ENCODE data around the gene LRMDA. TPM values are rescaled to one million over a fixed set of nuclear protein-coding genes. Genes with fewer than 3 reads are reported as not detected.

The LRMDA gene
- total RNA-seq, 2 donors from 2014 or later = 9.6 to 12.6 TPM

DNA sequence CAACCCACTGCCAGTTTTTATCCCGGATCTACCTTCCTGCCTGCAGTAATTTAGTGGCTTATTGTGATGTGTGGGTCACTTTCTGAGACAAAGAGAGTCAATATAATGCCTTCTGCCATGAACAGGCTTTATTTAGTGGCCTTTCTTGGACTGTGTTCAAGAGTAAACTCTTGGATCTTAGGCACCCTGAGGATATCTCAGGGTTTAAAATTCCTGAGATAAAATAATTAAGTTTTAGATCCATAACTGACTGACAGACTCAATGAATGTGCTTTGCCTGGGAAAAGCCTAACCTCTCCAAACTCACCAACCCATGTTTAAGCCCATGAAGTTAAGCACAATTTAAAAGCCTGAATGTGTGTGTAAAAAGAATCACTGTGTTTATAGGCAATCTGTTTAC, 564.3 kb downstream of the LRMDA start:
- WGBS = 45% methylated on average over 1 of the region's 1 CpG
- no peak overlapping the region for H3K4me3 ChIP-seq
- no peaks in the 10 kb centered on the region for H3K4me1 ChIP-seq (replicated peaks)
- H3K36me3 ChIP-seq = no peaks in the 10 kb centered on the region
- H3K27ac ChIP-seq = no peak overlapping the region
- DNase-seq (ENCODE audit: low spot score) = no peak
- TF ChIP-seq POLR2A (IDR thresholded peaks at IDR 0.05) = no peak
- TF ChIP-seq POLR2AphosphoS5 (IDR thresholded peaks at IDR 0.05) = no peak
- no peak for TF ChIP-seq CTCF (IDR thresholded peaks at IDR 0.05)
- intact Hi-C loops (cut with DNase I) = no loop called here
- no peaks in the 10 kb centered on the region for H3K27me3 ChIP-seq (replicated peaks; ENCODE audit: insufficient read depth)
- H3K9me3 ChIP-seq = no peaks in the 10 kb centered on the region

DNA sequence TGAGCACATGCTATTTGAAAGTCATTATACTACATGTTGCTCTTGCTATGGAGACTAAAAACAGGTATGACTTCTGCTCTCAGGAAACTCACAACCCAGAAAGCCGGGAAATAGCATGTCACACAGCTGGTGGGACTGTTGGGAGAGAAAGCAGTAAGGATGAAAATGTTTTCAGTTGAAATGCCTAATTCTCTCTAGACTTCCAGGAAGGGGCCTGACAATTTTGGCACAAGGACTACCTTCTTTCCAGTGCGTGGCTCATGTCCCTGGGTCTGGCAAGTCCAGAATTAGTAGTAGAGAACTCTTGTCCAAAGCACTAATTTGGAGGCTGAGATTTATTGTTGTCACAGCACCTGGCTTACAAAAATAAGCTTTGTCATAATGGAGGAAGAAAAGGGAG, 567.6 kb downstream of the LRMDA start:
- TF ChIP-seq POLR2A (IDR thresholded peaks at IDR 0.05) (no peak), POLR2AphosphoS5 (IDR thresholded peaks at IDR 0.05) (no peak), CTCF (IDR thresholded peaks at IDR 0.05) (no peak)
- no peak overlapping the region for H3K4me3 ChIP-seq
- no peak for DNase-seq (ENCODE audit: low spot score)
- H3K27me3 ChIP-seq (replicated peaks; ENCODE audit: insufficient read depth) = no peaks in the 10 kb centered on the region
- intact Hi-C loops (cut with DNase I) = no loop called here
- no peak overlapping the region for H3K27ac ChIP-seq
- H3K4me1 ChIP-seq (replicated peaks) = no peaks in the 10 kb centered on the region
- 80% methylated on average over 2 of the region's 2 CpGs for WGBS
- H3K9me3 ChIP-seq = no peaks in the 10 kb centered on the region
- no peaks in the 10 kb centered on the region for H3K36me3 ChIP-seq

GRCh38 chr10:75999515-76000209, 568.2 kb downstream of the LRMDA start:
- TF ChIP-seq POLR2AphosphoS5 (IDR thresholded peaks at IDR 0.05) (no peak), POLR2A (IDR thresholded peaks at IDR 0.05) (no peak), CTCF (IDR thresholded peaks at IDR 0.05) (no peak)
- Histone ChIP-seq H3K9me3 (no peaks in the 10 kb centered on the region), H3K4me3 (no peak overlapping the region), H3K4me1 (replicated peaks) (no peaks in the 10 kb centered on the region), H3K27me3 (replicated peaks; ENCODE audit: insufficient read depth) (no peaks in the 10 kb centered on the region), H3K36me3 (no peaks in the 10 kb centered on the region), H3K27ac (no peak overlapping the region)
- DNase-seq (ENCODE audit: low spot score) = no peak
- intact Hi-C loops (cut with DNase I) = no loop called here
- 96% methylated on average over 7 of the region's 7 CpGs for WGBS

DNA sequence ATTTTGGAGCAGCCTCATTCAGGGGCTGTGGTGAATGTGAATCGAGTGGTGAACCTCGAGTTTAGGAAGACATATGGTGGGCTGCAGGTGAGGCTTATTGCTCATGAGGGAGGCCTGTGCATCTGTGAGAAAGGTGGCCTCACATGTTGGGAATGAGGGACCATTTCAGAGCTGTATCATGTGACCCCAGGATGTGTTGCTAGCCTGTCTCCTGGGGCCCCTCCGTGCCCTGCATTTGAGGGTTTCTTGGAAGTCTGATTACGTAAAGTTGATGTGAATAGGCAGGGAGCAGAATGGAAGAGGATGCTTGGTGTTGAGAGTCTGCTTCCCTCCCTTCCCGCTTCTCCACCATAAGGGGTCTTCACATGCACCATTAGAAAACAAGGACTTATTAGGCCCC, 569.1 kb downstream of the LRMDA start:
- no peaks in the 10 kb centered on the region for H3K36me3 ChIP-seq
- H3K9me3 ChIP-seq = no peaks in the 10 kb centered on the region
- no peak overlapping the region for H3K4me3 ChIP-seq
- no peaks in the 10 kb centered on the region for H3K27me3 ChIP-seq (replicated peaks; ENCODE audit: insufficient read depth)
- intact Hi-C loops (cut with DNase I) = no loop called here
- H3K27ac ChIP-seq = no peak overlapping the region
- H3K4me1 ChIP-seq (replicated peaks) = no peaks in the 10 kb centered on the region
- WGBS = 96% methylated on average over 5 of the region's 5 CpGs
- DNase-seq (ENCODE audit: low spot score) = no peak
- TF ChIP-seq CTCF (IDR thresholded peaks at IDR 0.05) (no peak), POLR2AphosphoS5 (IDR thresholded peaks at IDR 0.05) (no peak), POLR2A (IDR thresholded peaks at IDR 0.05) (no peak)

DNA sequence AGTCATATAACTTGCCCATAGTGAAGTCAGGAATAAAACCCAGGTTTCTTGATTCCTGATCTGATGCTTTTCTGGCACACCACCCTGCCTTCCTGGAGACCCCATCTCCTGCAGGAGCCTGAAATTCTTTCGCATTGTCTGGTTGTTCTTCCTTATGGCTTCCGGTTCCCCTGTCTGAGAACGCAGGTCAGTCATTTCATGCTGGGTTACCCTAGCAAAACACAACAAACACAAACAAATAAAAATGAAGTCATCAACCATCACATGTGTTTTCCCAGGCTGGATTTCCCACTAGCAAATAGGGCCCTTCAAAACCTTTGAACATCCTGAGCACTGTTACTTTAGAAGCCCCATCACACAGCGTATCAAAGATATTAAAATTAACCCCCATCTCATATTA, 569.6 kb downstream of the LRMDA start:
- intact Hi-C loops (cut with DNase I) = no loop called here
- Histone ChIP-seq H3K27ac (no peak overlapping the region), H3K27me3 (replicated peaks; ENCODE audit: insufficient read depth) (no peaks in the 10 kb centered on the region), H3K36me3 (no peaks in the 10 kb centered on the region), H3K4me3 (no peak overlapping the region), H3K9me3 (no peaks in the 10 kb centered on the region), H3K4me1 (replicated peaks) (no peaks in the 10 kb centered on the region)
- no peak for DNase-seq (ENCODE audit: low spot score)
- TF ChIP-seq CTCF (IDR thresholded peaks at IDR 0.05) = no peak
- TF ChIP-seq POLR2A (IDR thresholded peaks at IDR 0.05) = no peak
- no peak for TF ChIP-seq POLR2AphosphoS5 (IDR thresholded peaks at IDR 0.05)
- 93% methylated on average over 4 of the region's 4 CpGs for WGBS
